HCT116 (cell line): Measurements from ENCODE around the gene MLEC. TPM values are rescaled to one million over a fixed set of nuclear protein-coding genes. Genes with fewer than 3 reads are reported as not detected.

Experiments used
- ATF3 ChIP-seq: IDR thresholded peaks from 2 replicates; pipeline ENCODE4 v1.6.1; 2012
- CTCF ChIP-seq, 3 experiments: fragments of 200-600 bp in 1 of 3; sonication (generic) in 1 of 3; IDR thresholded peaks in 2 of 3; conservative IDR thresholded peaks in 1 of 3; 2 replicates each; pipeline ENCODE4 v1.5.1; 2012 to 2017; ENCODE audit warnings: low read depth in 2 of 3, low read length in 2 of 3, antibody characterized with exemption in 1 of 3, borderline replicate concordance in 1 of 3, control low read depth in 1 of 3, mild to moderate bottlenecking in 1 of 3, mixed read lengths in 1 of 3, mixed run types in 1 of 3, moderate library complexity in 1 of 3; ENCODE audit not compliant: insufficient read depth in 1 of 3
- EZH2phosphoT487 ChIP-seq: fragments of 200-600 bp; IDR thresholded peaks from 2 replicates; pipeline ENCODE4 v1.6.1; 2018; ENCODE audit warnings: antibody characterized with exemption, borderline replicate concordance
- FOSL1 ChIP-seq: IDR thresholded peaks from 2 replicates; pipeline ENCODE4 v1.6.1; 2012; ENCODE audit warnings: low read depth
- JUND ChIP-seq: IDR thresholded peaks from 2 replicates; pipeline ENCODE4 v1.6.1; 2012
- POLR2A ChIP-seq: IDR thresholded peaks from 2 replicates; pipeline ENCODE4 v1.7.0; 2011; ENCODE audit warnings: borderline replicate concordance; ENCODE audit not compliant: insufficient read depth, insufficient read length; ENCODE audit errors: extremely low read depth
- SP1 ChIP-seq: IDR thresholded peaks from 2 replicates; pipeline ENCODE4 v1.6.1; 2012; ENCODE audit warnings: low read depth
- SRF ChIP-seq: IDR thresholded peaks from 2 replicates; pipeline ENCODE4 v1.6.1; 2012; ENCODE audit warnings: low read depth
- YY1 ChIP-seq: IDR thresholded peaks from 2 replicates; pipeline ENCODE4 v1.6.1; 2011; ENCODE audit warnings: low read length, low read depth, moderate library complexity, mild to moderate bottlenecking; ENCODE audit not compliant: insufficient replicate concordance; ENCODE audit errors: extremely low read depth
- ZBTB33 ChIP-seq: IDR thresholded peaks from 2 replicates; pipeline ENCODE4 v1.6.1; 2011; ENCODE audit warnings: mild to moderate bottlenecking, low read length, moderate library complexity; ENCODE audit not compliant: insufficient replicate concordance; ENCODE audit errors: extremely low read depth
- ZFX ChIP-seq: fragments of 450-650 bp; IDR thresholded peaks from 2 replicates; pipeline ENCODE4 v1.6.1; 2017
- total RNA-seq: library from RNA; stranded (reverse); gene quantifications from one replicate; pipeline ENCODE4 v1.2.1, GENCODE V29; 2021; ENCODE audit not compliant: unreplicated experiment

MLEC gene
- total RNA-seq, 1 experiment from 2014 or later, result 152 TPM

- TF ChIP-seq CTCF (IDR thresholded peaks at IDR 0.05 in 2 of 3, conservative IDR thresholded peaks at IDR 0.05 in 1 of 3; ENCODE audit: borderline replicate concordance in 1 of 3, insufficient read depth in 1 of 3, low read depth in 2 of 3, low read length in 2 of 3) (no peak), ZBTB33 (no peak), JUND (no peak), EZH2phosphoT487 (no peak), POLR2A (no peak), SRF (no peak), YY1 (no peak), ZFX (no peak), SP1 (no peak), FOSL1 (no peak), ATF3 (no peak)
Measured at GRCh38 chr12:120751389-120751788, 64.4 kb downstream of the MLEC start (continued).

Other genes starting within 250 kb of the MLEC start
- 464 TPM for gene COX6A1, start 249.0 kb upstream of the MLEC start, total RNA-seq
- 40.3 TPM for gene TRIAP1, start 240.8 kb upstream of the MLEC start, total RNA-seq
- gene GATC, start 240.7 kb upstream of the MLEC start, total RNA-seq, result 48.7 TPM
- gene SRSF9, start 217.4 kb upstream of the MLEC start, total RNA-seq, result 297 TPM
- gene DYNLL1, start 191.0 kb upstream of the MLEC start, total RNA-seq, result 243 TPM
- 34.1 TPM for gene COQ5, start 158.0 kb upstream of the MLEC start, total RNA-seq
- 141 TPM for gene RNF10, start 152.8 kb upstream of the MLEC start, total RNA-seq
- gene POP5, start 105.7 kb upstream of the MLEC start, total RNA-seq, result 66.9 TPM
- 0.84 TPM for gene CABP1, start 46.5 kb upstream of the MLEC start, total RNA-seq
- gene UNC119B, start 23.3 kb downstream of the MLEC start, total RNA-seq, result 33.8 TPM
- gene ACADS, start 38.7 kb downstream of the MLEC start, total RNA-seq, result 21.4 TPM
- 39.7 TPM for gene SPPL3, start 217.2 kb downstream of the MLEC start, total RNA-seq